Fibroblast of lung (primary cell): Measurements from ENCODE around the gene UNC5A. TPM values are rescaled to one million over a fixed set of nuclear protein-coding genes. Genes with fewer than 3 reads are reported as not detected.

Experiments
- DNase-seq, 2 donors: peaks; one replicate each; pipeline versions ENCODE4 v3.0.0 to v3.0.0-alpha.2; 2010; ENCODE audit warnings: low read depth in 2 of 2
- H2AFZ ChIP-seq: 2 replicates; pipeline ENCODE4 v1.5.1; 2012; ENCODE audit warnings: low read length, control low read depth, inconsistent platforms
- H3K27ac ChIP-seq: 2 replicates; pipeline ENCODE4 v1.5.1; 2011; ENCODE audit warnings: low read length, control low read depth; ENCODE audit not compliant: insufficient read depth
- H3K27me3 ChIP-seq: 2 replicates; pipeline ENCODE4 v1.5.1; 2011; ENCODE audit warnings: mild to moderate bottlenecking, low read length; ENCODE audit not compliant: control insufficient read depth, insufficient read depth
- H3K36me3 ChIP-seq: 2 replicates; pipeline ENCODE4 v1.5.1; 2011; ENCODE audit warnings: low read length; ENCODE audit not compliant: control insufficient read depth, insufficient read depth
- H3K4me1 ChIP-seq: 2 replicates; pipeline ENCODE4 v1.5.1; 2011; ENCODE audit warnings: low read length; ENCODE audit not compliant: control insufficient read depth, insufficient read depth; ENCODE audit errors: extremely low read depth
- H3K4me2 ChIP-seq: 2 replicates; pipeline ENCODE4 v1.5.1; 2011; ENCODE audit warnings: low read length, control low read depth; ENCODE audit not compliant: insufficient read depth; ENCODE audit errors: extremely low read depth
- H3K4me3 ChIP-seq, 4 experiments: fragments of 200-600 bp in 1 of 4; sonication (generic) in 1 of 4; replicated peaks in 1 of 4; 2 replicates each; pipeline ENCODE4 v1.5.1; 2011 to 2016; ENCODE audit warnings: low read length in 4 of 4, low read depth in 3 of 4, mild to moderate bottlenecking in 3 of 4, control low read depth in 2 of 4, inconsistent platforms in 1 of 4, mixed read lengths in 1 of 4; ENCODE audit not compliant: insufficient read depth in 1 of 4; ENCODE audit errors: control extremely low read depth in 1 of 4
- H3K79me2 ChIP-seq: 2 replicates; pipeline ENCODE4 v1.5.1; 2012; ENCODE audit warnings: mild to moderate bottlenecking, low read length, inconsistent platforms; ENCODE audit not compliant: control insufficient read depth, insufficient read depth
- H3K9ac ChIP-seq: 2 replicates; pipeline ENCODE4 v1.5.1; 2011; ENCODE audit warnings: mild to moderate bottlenecking, low read length, control low read depth; ENCODE audit not compliant: insufficient read depth
- H3K9me3 ChIP-seq: 2 replicates; pipeline ENCODE4 v1.5.1; 2012; ENCODE audit warnings: low read depth, low read length; ENCODE audit not compliant: control insufficient read depth, insufficient read depth
- H4K20me1 ChIP-seq: 2 replicates; pipeline ENCODE4 v1.5.1; 2011; ENCODE audit warnings: low read length; ENCODE audit not compliant: control insufficient read depth, insufficient read depth; ENCODE audit errors: extremely low read depth
- CTCF ChIP-seq, 2 donors: IDR thresholded peaks in 1 of 2; conservative IDR thresholded peaks in 1 of 2; 1 replicate in 1 of 2; 2 replicates in 1 of 2; pipeline ENCODE4 v1.5.1; 2011 to 2012; ENCODE audit warnings: low read length in 2 of 2, control low read depth in 1 of 2, inconsistent platforms in 1 of 2, low read depth in 1 of 2, mild to moderate bottlenecking in 1 of 2
- EZH2 ChIP-seq: IDR thresholded peaks from 2 replicates; pipeline ENCODE4 v1.5.1; 2012; ENCODE audit warnings: low read length, control low read depth, mild to moderate bottlenecking; ENCODE audit errors: missing control alignments
- polyA plus RNA-seq, 2 donors: library from polyadenylated mRNA; depleted of rRNA in 1 of 2; stranded (reverse) in 1 of 2; unstranded in 1 of 2; fragments of >200 nt; gene quantifications; 2 replicates each; pipeline ENCODE4 v1.2.1, GENCODE V29; 2011 to 2012; ENCODE audit warnings: missing spikeins in 1 of 2
- total RNA-seq: library from RNA; depleted of rRNA; stranded (reverse); fragments of >200 nt; gene quantifications from 2 replicates; pipeline ENCODE4 v1.2.1, GENCODE V29; 2014

The UNC5A gene
- total and polyA plus RNA-seq, 2 donors (not counting 1 experiment from before 2014, with no cell fraction given) = not detected

GRCh38 chr5:176798949-176799348 is 11.4 kb upstream of the UNC5A start:
- Histone ChIP-seq H3K79me2 (no peaks in the 10 kb centered on the region), H3K36me3 (no peaks in the 10 kb centered on the region), H3K4me3 (no peak overlapping the region), H4K20me1 (no peaks in the 10 kb centered on the region), H2AFZ (no peak overlapping the region), H3K4me1 (no peaks in the 10 kb centered on the region), H3K4me2 (no peak overlapping the region), H3K9ac (no peak overlapping the region), H3K27me3 (peaks cover 15% of the 10 kb centered on the region), H3K9me3 (no peaks in the 10 kb centered on the region), H3K27ac (no peak overlapping the region)
- no peak for TF ChIP-seq CTCF (conservative IDR thresholded peaks at IDR 0.05 in 1 of 2, IDR thresholded peaks at IDR 0.05 in 1 of 2; ENCODE audit: low read depth in 1 of 2, low read length in 2 of 2)
- TF ChIP-seq EZH2 = no peak
- no peak for DNase-seq

- Histone ChIP-seq H3K79me2 (no peaks in the 10 kb centered on the region), H4K20me1 (no peaks in the 10 kb centered on the region), H2AFZ (no peak overlapping the region), H3K27ac (no peak overlapping the region), H3K4me1 (no peaks in the 10 kb centered on the region), H3K36me3 (no peaks in the 10 kb centered on the region), H3K9me3 (no peaks in the 10 kb centered on the region), H3K4me3 (no peak overlapping the region), H3K4me2 (no peak overlapping the region), H3K9ac (no peak overlapping the region), H3K27me3 (peaks cover 9% of the 10 kb centered on the region)
- DNase-seq = no peak
- TF ChIP-seq CTCF (conservative IDR thresholded peaks at IDR 0.05 in 1 of 2, IDR thresholded peaks at IDR 0.05 in 1 of 2; ENCODE audit: low read depth in 1 of 2, low read length in 2 of 2) (no peak), EZH2 (no peak)
Observed at GRCh38 chr5:176799488-176799887, 10.9 kb upstream of the UNC5A start.

DNA sequence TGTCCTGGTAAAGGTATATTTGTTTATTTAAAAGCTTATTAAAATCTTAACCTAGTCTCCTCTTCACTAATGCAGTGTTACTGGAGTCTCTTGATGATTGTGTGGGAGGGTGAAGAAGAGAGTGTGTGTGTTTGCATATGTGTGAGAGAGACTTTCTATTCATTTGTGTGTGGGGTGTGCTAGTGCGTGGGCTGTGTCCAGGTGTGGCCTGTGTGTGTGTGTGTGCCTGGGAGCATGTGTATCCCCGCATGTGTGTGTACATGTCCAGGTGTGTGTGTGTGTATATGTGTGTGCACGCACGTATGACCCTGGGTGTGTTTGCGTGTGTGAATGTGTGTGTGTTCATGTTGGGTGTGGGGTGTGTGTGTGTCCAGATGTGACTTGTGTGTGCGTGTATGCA is 10.3 kb upstream of the UNC5A start:
- Histone ChIP-seq H3K27me3 (peaks cover 6% of the 10 kb centered on the region), H4K20me1 (no peaks in the 10 kb centered on the region), H3K36me3 (no peaks in the 10 kb centered on the region), H3K4me1 (no peaks in the 10 kb centered on the region), H3K9ac (no peak overlapping the region), H2AFZ (no peak overlapping the region), H3K4me3 (no peak overlapping the region), H3K9me3 (no peaks in the 10 kb centered on the region), H3K27ac (no peak overlapping the region), H3K4me2 (no peak overlapping the region), H3K79me2 (no peaks in the 10 kb centered on the region)
- DNase-seq = no peak
- TF ChIP-seq EZH2 (no peak), CTCF (conservative IDR thresholded peaks at IDR 0.05 in 1 of 2, IDR thresholded peaks at IDR 0.05 in 1 of 2; ENCODE audit: low read depth in 1 of 2, low read length in 2 of 2) (no peak)
